Dermis blood vessel endothelial cell (primary cell): Measurements from ENCODE around the gene GPR18. TPM values are rescaled to one million over a fixed set of nuclear protein-coding genes. Genes with fewer than 3 reads are reported as not detected.

Source experiments
- DNase-seq: peaks from one replicate; pipeline ENCODE4 v3.0.0; 2010
- total RNA-seq: library from RNA; depleted of rRNA; stranded (reverse); fragments of >200 nt; gene quantifications from 2 replicates; pipeline ENCODE4 v1.2.3, GENCODE V29; 2014

Gene GPR18
- total RNA-seq, 1 donor from 2014 or later: not detected

DNA sequence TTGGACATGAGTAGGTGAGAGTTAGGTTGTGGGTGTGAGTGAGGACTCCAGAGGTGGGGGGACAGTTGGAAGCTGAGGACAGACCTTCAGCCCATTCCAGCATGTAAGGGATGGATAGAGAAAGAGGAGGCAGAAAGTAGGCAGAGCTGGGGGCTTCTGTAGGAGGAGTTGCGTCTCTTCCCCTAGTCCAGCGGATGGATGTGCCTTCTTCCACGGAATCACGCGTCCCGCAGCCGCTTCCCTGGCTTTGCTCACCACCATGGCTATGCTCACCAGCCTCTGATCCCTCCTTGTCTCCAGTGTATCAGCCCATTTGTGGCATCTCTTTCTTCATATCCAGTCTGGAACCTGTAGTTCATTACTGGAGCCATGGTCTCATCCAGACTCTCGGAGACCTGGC, 52.0 kb downstream of the GPR18 start:
- no peak for DNase-seq

DNA sequence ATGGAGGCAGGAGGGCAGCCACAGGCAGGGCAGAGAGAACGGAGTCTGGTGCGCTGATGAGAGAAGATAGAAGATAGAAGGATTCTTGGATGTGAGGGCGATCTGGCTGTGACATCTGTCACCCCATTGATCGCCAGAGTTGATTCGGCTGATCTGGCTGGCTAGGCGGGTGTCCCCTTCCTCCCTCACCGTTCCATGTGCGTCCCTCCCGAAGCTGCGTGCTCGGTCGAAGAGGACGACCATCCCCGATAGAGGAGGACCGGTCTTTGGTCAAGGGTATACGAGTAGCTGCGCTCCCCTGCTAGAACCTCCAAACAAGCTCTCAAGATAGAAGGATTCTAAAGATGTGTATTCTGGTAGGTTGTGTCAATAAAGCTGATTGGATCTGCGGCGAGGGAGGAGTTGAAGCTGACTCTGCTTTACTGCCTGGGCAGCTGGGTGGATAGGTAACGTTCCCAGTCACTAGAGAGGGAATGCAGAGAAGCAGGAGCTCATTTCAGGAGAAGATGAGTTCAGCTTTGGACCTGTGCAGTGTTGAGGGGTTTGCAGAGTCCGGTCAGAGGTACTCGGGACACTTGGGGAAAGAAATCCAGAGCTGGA, 52.5 kb downstream of the GPR18 start:
- no peak for DNase-seq

Other genes with a start within 250 kb of the GPR18 start
- gene UBAC2, start 57.5 kb downstream of the GPR18 start, total RNA-seq: 48.8 and 57.3 TPM in 2 replicates
- gene GPR183, start 49.0 kb upstream of the GPR18 start, total RNA-seq: 0.09 and 0.34 TPM in 2 replicates
- gene TM9SF2, start 243.1 kb upstream of the GPR18 start, total RNA-seq: 153 and 165 TPM in 2 replicates